ENCODE measurements around the gene CTNNA3. TPM values are rescaled to one million over a fixed set of nuclear protein-coding genes. Genes with fewer than 3 reads are reported as not detected.

CTNNA3 gene
- total RNA-seq, 3 donors from 2014 or later = not detected

DNA sequence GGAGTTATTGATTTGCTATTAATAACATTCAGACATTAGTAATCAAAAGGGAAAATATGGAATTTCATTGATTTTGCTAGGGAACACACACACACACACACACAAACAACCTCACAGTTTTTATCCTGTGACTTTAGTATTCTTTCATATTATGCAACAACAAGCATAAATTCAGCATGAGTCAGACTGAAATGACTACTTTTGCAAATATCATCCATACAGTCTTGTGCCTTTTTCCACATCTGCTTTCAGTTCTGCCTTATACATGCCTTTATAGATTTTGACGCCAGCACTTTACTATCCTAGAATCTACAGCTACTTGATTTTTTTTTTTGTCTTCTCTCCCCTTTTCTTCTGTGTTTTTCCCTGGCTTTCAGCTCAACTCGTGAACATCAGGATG, 1745.9 kb downstream of the CTNNA3 start:
- Mint-ChIP-seq H3K36me3 (ENCODE audit: insufficient read depth) (no peaks in the 10 kb centered on the region), H3K27me3 (ENCODE audit: low read depth) (no peaks in the 10 kb centered on the region), H3K4me3 (no peak overlapping the region), H3K4me1 (ENCODE audit: low read depth) (no peaks in the 10 kb centered on the region), H3K9me3 (peaks cover 16% of the 10 kb centered on the region)
- ATAC-seq = no peak
- DNase-seq = no peak

DNA sequence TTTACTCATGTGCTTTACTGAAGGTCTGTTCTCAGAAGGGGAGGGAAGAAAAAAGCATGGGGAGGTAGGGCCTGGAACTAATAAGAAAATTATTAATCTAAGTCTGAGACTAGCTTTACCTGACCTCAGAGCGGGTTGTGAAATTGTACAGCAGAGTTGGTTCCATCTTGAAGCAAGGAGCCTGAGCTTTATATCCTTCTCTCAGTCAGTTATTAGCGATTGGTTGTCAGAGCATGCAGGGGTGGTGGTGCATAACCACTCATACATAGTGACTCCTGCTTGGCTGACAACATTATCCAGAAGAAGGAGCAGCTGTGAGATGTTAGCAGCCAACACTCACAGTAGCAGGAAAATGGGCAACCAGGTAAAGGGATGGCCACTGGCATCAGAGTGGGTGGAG, 1746.5 kb downstream of the CTNNA3 start:
- DNase-seq (no peak), ATAC-seq (no peak)
- no peaks in the 10 kb centered on the region for H3K4me1 Mint-ChIP-seq (ENCODE audit: low read depth)
- no peaks in the 10 kb centered on the region for H3K36me3 Mint-ChIP-seq (ENCODE audit: insufficient read depth)
- no peaks in the 10 kb centered on the region for H3K27me3 Mint-ChIP-seq (ENCODE audit: low read depth)
- no peak overlapping the region for H3K4me3 Mint-ChIP-seq
- H3K9me3 Mint-ChIP-seq = peaks cover 16% of the 10 kb centered on the region

DNA sequence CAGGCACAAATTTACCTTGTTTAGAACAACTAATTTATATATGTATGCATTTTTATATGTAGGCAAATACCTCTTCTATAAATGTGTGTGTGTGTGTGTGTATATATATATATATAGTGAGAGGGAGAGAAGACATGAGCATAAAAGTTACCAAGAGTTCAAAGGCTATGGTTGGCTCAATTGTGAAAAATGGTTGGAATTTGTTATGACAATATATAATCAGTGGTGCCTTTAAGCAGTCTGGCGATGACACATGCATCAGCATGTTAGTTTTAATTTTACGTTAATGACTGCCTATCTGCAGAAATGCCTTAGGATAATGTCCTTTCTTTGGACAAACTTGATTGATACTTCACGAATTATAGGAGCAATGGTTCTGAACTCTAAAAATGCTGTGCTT, 1750.9 kb downstream of the CTNNA3 start:
- Mint-ChIP-seq H3K4me1 (ENCODE audit: low read depth) (no peaks in the 10 kb centered on the region), H3K4me3 (no peak overlapping the region), H3K27me3 (ENCODE audit: low read depth) (no peaks in the 10 kb centered on the region), H3K36me3 (ENCODE audit: insufficient read depth) (no peaks in the 10 kb centered on the region), H3K9me3 (peaks cover 12% of the 10 kb centered on the region)
- ATAC-seq (no peak), DNase-seq (no peak)

DNA sequence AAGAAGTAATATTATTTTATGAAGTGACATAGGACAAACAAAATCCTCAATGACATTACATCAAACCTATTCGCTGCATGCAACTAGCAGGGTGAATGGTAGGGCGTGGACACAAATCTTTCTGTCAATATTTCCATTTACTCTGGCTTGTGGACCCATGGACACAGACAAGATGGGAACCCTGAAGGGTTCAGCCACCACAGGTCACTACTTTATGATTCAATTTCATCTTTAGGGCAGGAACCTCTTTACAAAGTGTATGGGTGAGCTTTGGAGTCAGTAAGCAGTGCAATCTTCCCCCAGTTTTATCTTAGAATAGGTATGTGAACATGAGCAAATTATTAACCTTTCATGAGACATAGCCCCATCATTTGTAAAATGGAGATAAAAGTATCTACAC, 1752.5 kb downstream of the CTNNA3 start:
- peaks cover 12% of the 10 kb centered on the region for H3K9me3 Mint-ChIP-seq
- DNase-seq (no peak), ATAC-seq (no peak)
- no peaks in the 10 kb centered on the region for H3K36me3 Mint-ChIP-seq (ENCODE audit: insufficient read depth)
- no peaks in the 10 kb centered on the region for H3K27me3 Mint-ChIP-seq (ENCODE audit: low read depth)
- H3K4me1 Mint-ChIP-seq (ENCODE audit: low read depth) = no peaks in the 10 kb centered on the region
- no peak overlapping the region for H3K4me3 Mint-ChIP-seq

DNA sequence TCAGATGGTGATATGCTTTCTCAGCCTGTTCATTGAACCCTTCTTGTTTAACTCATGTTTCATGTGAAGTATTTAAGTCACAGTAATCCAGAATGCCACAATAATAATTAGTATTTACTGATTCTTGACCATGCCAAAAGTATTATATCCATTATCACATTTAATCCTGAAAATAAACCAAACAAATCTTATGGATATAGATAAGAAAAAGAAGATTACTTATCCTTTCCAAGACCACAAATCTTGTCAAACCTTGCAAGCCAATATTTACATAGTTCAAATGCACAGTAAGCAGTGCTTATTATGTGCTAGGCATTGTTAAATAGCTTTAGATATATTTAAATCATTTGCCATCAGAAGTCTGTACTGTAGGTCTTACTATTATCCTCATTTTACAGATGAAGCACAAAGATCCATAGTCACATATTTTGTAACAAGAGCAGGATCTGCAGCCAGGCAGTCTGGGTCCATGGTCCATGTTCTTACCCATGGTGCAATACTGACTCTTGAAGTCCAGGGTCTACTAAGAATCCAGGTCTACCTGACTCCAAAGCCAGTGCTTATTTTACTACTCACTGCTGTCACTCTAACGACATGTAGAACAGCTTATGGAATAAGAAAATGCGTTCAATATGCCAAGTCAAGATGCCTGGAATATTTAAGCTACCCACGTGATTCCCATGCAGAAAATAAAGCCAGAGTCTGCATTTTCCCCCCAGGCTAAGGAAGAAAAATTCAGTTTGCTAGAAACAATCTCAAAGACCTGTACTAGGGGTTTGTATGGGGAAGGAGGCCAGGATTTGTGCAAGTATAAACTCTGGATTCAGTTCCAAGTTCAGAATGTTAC, 1755.0 kb downstream of the CTNNA3 start:
- H3K4me1 Mint-ChIP-seq (ENCODE audit: low read depth) = no peaks in the 10 kb centered on the region
- ATAC-seq (no peak), DNase-seq (no peak)
- H3K4me3 Mint-ChIP-seq = no peak overlapping the region
- H3K27me3 Mint-ChIP-seq (ENCODE audit: low read depth) = no peaks in the 10 kb centered on the region
- no peaks in the 10 kb centered on the region for H3K36me3 Mint-ChIP-seq (ENCODE audit: insufficient read depth)
- peaks cover 5% of the 10 kb centered on the region for H3K9me3 Mint-ChIP-seq

DNA sequence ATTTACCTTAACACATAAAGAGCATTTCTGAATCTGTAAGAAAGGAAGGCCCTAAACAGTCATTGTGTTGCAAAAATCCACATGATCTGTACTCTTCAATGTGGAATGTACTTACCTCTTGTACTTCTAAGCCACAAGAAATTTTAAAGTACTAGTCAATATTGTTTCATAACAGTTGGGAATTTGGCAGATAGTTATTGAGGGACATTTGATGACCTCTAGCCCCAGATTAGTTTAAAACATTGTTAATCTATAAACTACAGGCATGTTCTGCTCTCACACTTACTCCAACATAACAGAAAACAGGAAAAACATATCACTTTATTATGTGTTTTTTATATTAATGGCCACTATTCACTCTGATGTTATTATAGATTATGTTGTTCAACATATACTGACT, 1755.9 kb downstream of the CTNNA3 start:
- Mint-ChIP-seq H3K4me3 (no peak overlapping the region), H3K9me3 (peaks cover 5% of the 10 kb centered on the region), H3K36me3 (ENCODE audit: insufficient read depth) (no peaks in the 10 kb centered on the region), H3K27me3 (ENCODE audit: low read depth) (no peaks in the 10 kb centered on the region), H3K4me1 (ENCODE audit: low read depth) (no peaks in the 10 kb centered on the region)
- ATAC-seq = no peak
- no peak for DNase-seq

DNA sequence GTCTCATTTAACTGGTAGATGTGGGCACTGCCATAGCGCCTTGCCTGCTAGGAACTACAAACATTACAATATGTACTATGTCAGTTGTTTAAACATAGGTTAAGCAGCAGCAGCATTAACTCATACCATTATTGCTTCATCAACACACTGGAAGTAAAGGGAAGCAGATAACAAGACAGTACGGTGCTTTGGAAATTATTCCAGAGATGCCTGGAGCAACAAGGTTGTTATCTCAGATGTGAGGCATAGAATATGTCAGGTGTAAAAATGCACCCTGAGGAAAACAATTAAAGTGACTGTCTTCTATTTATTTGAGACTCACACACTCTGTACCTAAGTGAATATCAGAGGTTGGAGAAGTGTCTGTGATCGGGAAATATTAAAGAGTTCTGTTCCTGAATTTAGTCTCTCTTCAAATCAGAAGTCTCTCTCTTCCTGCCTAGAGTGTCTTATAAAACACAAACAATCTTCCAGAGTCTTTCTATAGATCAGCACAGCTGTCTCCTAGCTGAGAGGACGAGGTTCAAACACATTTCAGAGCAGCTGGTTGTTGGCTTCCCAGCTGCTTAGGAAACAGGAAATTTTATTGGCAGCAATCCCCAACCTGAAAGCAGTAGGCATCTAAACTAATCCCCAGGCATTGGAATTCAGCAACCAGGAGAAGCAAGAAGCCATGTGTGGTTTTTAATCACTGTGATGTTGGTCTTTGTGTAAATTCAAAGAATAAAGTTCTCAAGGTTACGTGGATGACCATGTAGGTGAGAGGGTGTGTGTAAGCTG, 1764.5 kb downstream of the CTNNA3 start:
- DNase-seq (no peak), ATAC-seq (no peak)
- Mint-ChIP-seq H3K9me3 (peaks cover 5% of the 10 kb centered on the region), H3K27me3 (ENCODE audit: low read depth) (no peaks in the 10 kb centered on the region), H3K36me3 (ENCODE audit: insufficient read depth) (no peaks in the 10 kb centered on the region), H3K4me3 (no peak overlapping the region), H3K4me1 (ENCODE audit: low read depth) (no peaks in the 10 kb centered on the region)

DNA sequence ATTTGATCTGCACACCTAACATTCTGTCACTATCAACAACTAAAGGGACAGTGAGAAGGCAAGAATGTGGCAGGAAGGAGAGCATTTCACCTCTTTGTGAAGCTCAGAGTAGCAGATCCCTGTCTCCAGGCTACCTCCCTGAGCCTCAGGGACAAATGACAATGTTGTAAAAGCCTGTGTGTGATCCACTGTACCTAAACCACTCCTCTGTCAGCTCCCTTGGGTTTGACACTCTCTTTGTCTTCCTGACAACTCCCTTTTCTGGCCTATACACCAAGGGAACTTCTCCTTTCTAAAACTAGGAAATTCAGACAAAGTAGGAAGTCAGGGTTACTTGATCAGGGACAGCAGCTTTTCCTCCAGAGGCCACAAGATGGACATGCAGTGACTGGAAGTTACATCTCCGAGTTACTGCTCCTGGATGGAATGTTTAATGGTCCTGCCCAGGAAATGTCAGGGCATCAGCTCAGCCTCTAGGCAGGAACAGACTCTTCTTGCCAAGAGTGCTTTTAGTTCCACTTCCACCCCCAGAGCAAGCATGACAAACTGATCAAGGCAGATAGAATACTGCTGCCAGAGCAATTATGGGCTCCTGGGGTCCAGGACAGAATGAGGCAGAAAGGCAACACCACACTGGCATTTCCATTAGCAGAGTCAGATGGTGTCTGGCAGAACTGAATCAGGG, 1784.7 kb downstream of the CTNNA3 start:
- Mint-ChIP-seq H3K4me1 (ENCODE audit: low read depth) (no peaks in the 10 kb centered on the region), H3K4me3 (no peak overlapping the region), H3K36me3 (ENCODE audit: insufficient read depth) (no peaks in the 10 kb centered on the region), H3K27me3 (ENCODE audit: low read depth) (no peaks in the 10 kb centered on the region), H3K9me3 (no peaks in the 10 kb centered on the region)
- ATAC-seq (no peak), DNase-seq (no peak)

DNA sequence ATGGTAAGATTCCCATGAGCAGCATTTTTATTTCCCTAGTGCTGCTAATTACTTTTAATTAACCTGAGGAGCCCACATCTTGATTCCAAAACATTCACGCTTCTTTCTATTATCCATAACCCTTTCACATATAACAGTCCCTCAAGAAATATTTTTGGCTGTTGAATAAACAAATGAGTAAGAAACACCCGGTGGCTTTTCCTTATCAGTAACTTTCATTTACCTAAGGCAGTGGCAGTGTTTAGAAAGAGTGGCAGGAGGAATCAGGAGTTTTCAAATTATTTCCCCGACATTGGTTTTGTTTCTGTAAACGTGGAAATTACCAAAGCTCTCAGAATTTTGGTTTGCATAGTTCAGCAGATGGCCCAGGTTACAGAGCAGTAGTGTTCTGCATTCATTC, 1785.8 kb downstream of the CTNNA3 start:
- H3K27me3 Mint-ChIP-seq (ENCODE audit: low read depth) = no peaks in the 10 kb centered on the region
- no peaks in the 10 kb centered on the region for H3K36me3 Mint-ChIP-seq (ENCODE audit: insufficient read depth)

DNA sequence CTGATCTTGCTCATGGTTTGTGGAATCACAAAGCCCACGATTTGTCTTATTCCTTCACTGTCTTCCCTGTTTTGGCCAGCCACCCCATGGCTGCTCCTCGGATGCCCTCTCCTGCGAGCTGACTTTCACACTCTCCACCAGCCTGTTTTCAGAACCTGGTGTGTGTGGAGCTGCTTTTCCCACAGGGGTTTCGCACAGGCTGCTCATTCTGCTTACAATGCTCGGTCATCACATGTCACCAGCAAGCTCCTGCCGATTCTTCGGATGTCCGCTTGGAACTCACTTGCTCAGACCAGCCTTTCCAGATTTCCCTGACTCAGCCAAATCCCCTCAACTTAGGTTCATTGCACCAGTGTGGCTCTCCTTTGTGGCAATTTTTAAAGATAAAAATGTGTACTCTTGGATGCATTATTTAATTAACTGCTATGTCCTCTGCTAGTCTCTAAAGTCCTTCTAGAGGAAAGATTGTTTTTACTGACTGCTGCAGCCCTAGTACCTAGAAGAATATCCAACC, 1788.7 kb downstream of the CTNNA3 start:
- Mint-ChIP-seq H3K9me3 (peaks cover 4% of the 10 kb centered on the region), H3K4me1 (ENCODE audit: low read depth) (no peaks in the 10 kb centered on the region), H3K27me3 (ENCODE audit: low read depth) (no peaks in the 10 kb centered on the region), H3K36me3 (ENCODE audit: insufficient read depth) (no peaks in the 10 kb centered on the region), H3K4me3 (no peak overlapping the region)
- no peak for ATAC-seq
- DNase-seq = no peak

More for the DNA sequence above, 1785.8 kb downstream of the CTNNA3 start:
- Mint-ChIP-seq H3K4me1 (ENCODE audit: low read depth) (no peaks in the 10 kb centered on the region), H3K4me3 (no peak overlapping the region), H3K9me3 (no peaks in the 10 kb centered on the region)
- ATAC-seq = no peak
- DNase-seq = no peak

DNA sequence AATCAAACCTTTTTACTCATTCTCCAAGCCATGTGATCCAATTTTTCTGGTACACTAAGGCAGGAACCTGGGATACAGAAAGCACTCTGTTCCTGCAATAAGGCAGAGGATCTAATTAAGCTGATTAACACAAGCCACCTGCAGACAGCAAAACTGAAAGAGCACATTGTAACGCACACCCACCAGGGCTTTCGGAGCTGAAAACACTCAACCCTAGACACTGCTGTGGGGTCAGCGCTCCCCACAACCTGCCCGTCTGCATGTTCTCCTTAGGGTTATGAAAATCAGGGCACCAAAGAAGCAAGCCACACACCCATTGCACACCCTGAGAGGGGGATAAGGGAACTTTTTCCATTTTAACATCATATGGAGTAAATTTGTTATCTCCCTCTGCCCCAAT, 1792.4 kb downstream of the CTNNA3 start:
- ATAC-seq (no peak), DNase-seq (no peak)
- H3K9me3 Mint-ChIP-seq = peaks cover 4% of the 10 kb centered on the region
- H3K36me3 Mint-ChIP-seq (ENCODE audit: insufficient read depth) = no peaks in the 10 kb centered on the region
- no peak overlapping the region for H3K4me3 Mint-ChIP-seq
- H3K4me1 Mint-ChIP-seq (ENCODE audit: low read depth) = no peaks in the 10 kb centered on the region
- H3K27me3 Mint-ChIP-seq (ENCODE audit: low read depth) = no peaks in the 10 kb centered on the region

DNA sequence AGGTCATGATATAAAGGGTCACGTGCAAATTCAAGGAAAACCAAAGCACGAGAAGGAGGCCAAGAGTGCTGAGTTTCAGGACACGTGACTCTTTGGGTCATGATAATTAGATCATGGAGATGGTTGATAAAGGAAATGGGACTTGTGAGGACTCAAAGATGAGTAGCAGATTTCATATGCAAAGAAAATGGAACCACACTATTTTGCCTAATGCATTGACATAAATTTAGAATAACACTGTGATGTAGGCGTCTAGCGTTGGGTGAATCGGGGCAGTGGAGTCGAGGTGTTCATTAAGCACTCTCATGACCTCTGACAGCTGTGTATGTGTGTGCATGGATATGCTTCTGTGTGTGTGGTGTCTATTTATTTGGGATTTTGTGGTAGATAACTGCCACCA, 1795.7 kb downstream of the CTNNA3 start:
- no peaks in the 10 kb centered on the region for H3K27me3 Mint-ChIP-seq (ENCODE audit: low read depth)
- no peaks in the 10 kb centered on the region for H3K36me3 Mint-ChIP-seq (ENCODE audit: insufficient read depth)

DNA sequence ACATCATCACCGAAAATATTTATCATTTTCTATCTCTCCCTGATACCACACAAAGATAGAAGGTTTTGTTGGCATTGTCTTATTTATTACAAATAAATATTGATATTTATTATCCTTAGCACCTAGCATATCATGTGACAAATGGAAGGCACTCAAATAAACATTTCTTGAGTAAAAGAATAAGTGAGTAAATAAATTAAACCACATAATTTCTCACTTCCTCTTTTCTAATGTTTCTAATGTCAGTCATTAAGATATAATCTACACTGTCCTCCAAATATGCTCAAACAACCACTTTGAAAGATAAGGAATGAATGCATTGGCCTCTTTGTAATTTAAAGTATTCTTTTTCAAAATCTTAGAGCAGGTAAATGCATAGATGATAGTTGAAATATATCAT, 1797.9 kb downstream of the CTNNA3 start:
- DNase-seq (no peak), ATAC-seq (no peak)
- Mint-ChIP-seq H3K36me3 (ENCODE audit: insufficient read depth) (no peaks in the 10 kb centered on the region), H3K4me1 (ENCODE audit: low read depth) (no peaks in the 10 kb centered on the region), H3K4me3 (no peak overlapping the region), H3K27me3 (ENCODE audit: low read depth) (no peaks in the 10 kb centered on the region), H3K9me3 (peaks cover 5% of the 10 kb centered on the region)

More for the DNA sequence above, 1795.7 kb downstream of the CTNNA3 start:
- H3K9me3 Mint-ChIP-seq = peaks cover 9% of the 10 kb centered on the region
- ATAC-seq (no peak), DNase-seq (no peak)
- H3K4me1 Mint-ChIP-seq (ENCODE audit: low read depth) = no peaks in the 10 kb centered on the region
- H3K4me3 Mint-ChIP-seq = no peak overlapping the region

DNA sequence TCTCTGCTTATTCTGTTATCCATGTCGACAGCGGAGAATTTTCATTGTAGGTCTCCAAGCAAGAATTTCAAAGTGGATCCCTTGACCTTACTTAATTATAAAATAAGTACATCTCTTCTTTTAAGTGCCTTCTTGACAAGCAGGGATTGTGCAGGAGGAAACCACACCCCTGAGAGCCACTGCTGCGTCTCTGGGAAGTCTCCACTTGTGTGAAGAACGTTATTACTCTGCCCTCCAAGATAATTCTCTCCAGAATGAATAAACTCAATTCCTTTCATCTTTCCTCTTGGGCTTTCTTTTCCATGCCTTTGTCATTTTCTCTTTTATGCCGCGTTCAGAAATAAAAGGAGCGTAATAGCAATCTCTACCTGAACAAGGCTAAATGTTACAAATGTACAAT, 1801.0 kb downstream of the CTNNA3 start:
- Mint-ChIP-seq H3K4me3 (no peak overlapping the region), H3K9me3 (peaks cover 5% of the 10 kb centered on the region), H3K4me1 (ENCODE audit: low read depth) (no peaks in the 10 kb centered on the region), H3K36me3 (ENCODE audit: insufficient read depth) (no peaks in the 10 kb centered on the region), H3K27me3 (ENCODE audit: low read depth) (no peaks in the 10 kb centered on the region)
- ATAC-seq = no peak
- DNase-seq = no peak

Measured in activated T-cell treated with anti-CD3 and anti-CD28 coated beads, Interleukin-2, amount 50 U/mL, for 4 hours (primary cell).